CD14-positive monocyte (primary cell): ENCODE measurements around the gene C5orf58. TPM values are rescaled to one million over a fixed set of nuclear protein-coding genes. Genes with fewer than 3 reads are reported as not detected.
A peak's percentile ranks its signal among the peaks of the same experiment; 100 is the strongest.

Experiments
- DNase-seq, 3 donors: peaks; one replicate each; pipeline ENCODE4 v3.0.0-alpha.2; 2011 to 2022
- H2AFZ ChIP-seq: 2 replicates; pipeline ENCODE4 v1.6.0; 2012; ENCODE audit warnings: mild to moderate bottlenecking, low read depth, low read length, inconsistent platforms; ENCODE audit not compliant: insufficient read depth, poor library complexity, severe bottlenecking
- H3K27ac ChIP-seq, 2 donors: 1 replicate in 1 of 2; 2 replicates in 1 of 2; pipeline ENCODE4 v1.5.1; 2012 to 2013; ENCODE audit warnings: low read length in 2 of 2, control low read depth in 1 of 2, inconsistent platforms in 1 of 2, low read depth in 1 of 2, mild to moderate bottlenecking in 1 of 2
- H3K27me3 ChIP-seq, 2 donors: one replicate each; pipeline versions ENCODE4 v1.6.0 to v1.6.1; 2011 to 2013; ENCODE audit warnings: low read length in 2 of 2; ENCODE audit not compliant: control insufficient read depth in 2 of 2, insufficient read depth in 2 of 2
- H3K36me3 ChIP-seq, 2 donors: replicated peaks in 1 of 2; 1 replicate in 1 of 2; 2 replicates in 1 of 2; pipeline versions ENCODE4 v1.5.1 to v1.6.1; 2012 to 2013; ENCODE audit warnings: low read length in 2 of 2, control low read depth in 1 of 2, inconsistent platforms in 1 of 2, mild to moderate bottlenecking in 1 of 2; ENCODE audit not compliant: insufficient read depth in 2 of 2, control insufficient read depth in 1 of 2
- H3K4me1 ChIP-seq, 2 donors: 1 replicate in 1 of 2; 2 replicates in 1 of 2; pipeline versions ENCODE4 v1.5.1 to v1.6.1; 2012 to 2013; ENCODE audit warnings: low read length in 2 of 2, control low read depth in 1 of 2, inconsistent platforms in 1 of 2, mild to moderate bottlenecking in 1 of 2, moderate library complexity in 1 of 2; ENCODE audit not compliant: insufficient read depth in 2 of 2, control insufficient read depth in 1 of 2
- H3K4me2 ChIP-seq: replicated peaks from 2 replicates; pipeline ENCODE3; 2012; ENCODE audit warnings: low read length, moderate library complexity, mild to moderate bottlenecking; ENCODE audit not compliant: poor library complexity, severe bottlenecking; ENCODE audit errors: extremely low read depth
- H3K4me3 ChIP-seq, 3 experiments: fragments of 200-600 bp in 1 of 3; sonication (generic) in 1 of 3; replicated peaks in 1 of 3; 1 replicate in 2 of 3; 2 replicates in 1 of 3; pipeline ENCODE4 v1.5.1; 2011 to 2013; ENCODE audit warnings: low read length in 3 of 3, mild to moderate bottlenecking in 3 of 3, control low read depth in 2 of 3, low read depth in 2 of 3, inconsistent platforms in 1 of 3, moderate library complexity in 1 of 3
- H3K79me2 ChIP-seq: 2 replicates; pipeline ENCODE4 v1.6.0; 2012; ENCODE audit warnings: mild to moderate bottlenecking, control low read depth, inconsistent platforms, low read length, moderate library complexity; ENCODE audit not compliant: insufficient read depth
- H3K9ac ChIP-seq: 2 replicates; pipeline ENCODE4 v1.6.0; 2017; ENCODE audit warnings: low read length, mild to moderate bottlenecking; ENCODE audit not compliant: insufficient read depth, poor library complexity, severe bottlenecking
- H3K9me3 ChIP-seq, 2 donors: replicated peaks in 1 of 2; 1 replicate in 1 of 2; 2 replicates in 1 of 2; pipeline versions ENCODE4 v1.5.1 to v1.6.1; 2012 to 2013; ENCODE audit warnings: low read length in 2 of 2, control low read depth in 1 of 2; ENCODE audit not compliant: control insufficient read depth in 1 of 2, insufficient read depth in 1 of 2
- H4K20me1 ChIP-seq: 2 replicates; pipeline ENCODE4 v1.6.0; 2012; ENCODE audit warnings: mild to moderate bottlenecking, low read length, control low read depth, moderate library complexity; ENCODE audit not compliant: insufficient read depth
- H3K27ac Mint-ChIP-seq, 7 donors: one replicate each; pipeline ENCODE4 v1.8.0; 2020; ENCODE audit warnings: mild to moderate bottlenecking in 7 of 7, mixed read lengths in 7 of 7, moderate library complexity in 6 of 7, inconsistent platforms in 2 of 7
- H3K27me3 Mint-ChIP-seq, 3 donors: one replicate each; pipeline ENCODE4 v1.8.0; 2021 to 2022; ENCODE audit warnings: low read depth in 3 of 3, mild to moderate bottlenecking in 3 of 3, mixed read lengths in 3 of 3, moderate library complexity in 3 of 3, inconsistent platforms in 1 of 3
- H3K36me3 Mint-ChIP-seq, 2 donors: one replicate each; pipeline ENCODE4 v1.8.0; 2020; ENCODE audit warnings: mixed read lengths in 2 of 2, inconsistent platforms in 1 of 2, mild to moderate bottlenecking in 1 of 2
- H3K4me1 Mint-ChIP-seq: one replicate; pipeline ENCODE4 v1.8.0; 2020; ENCODE audit warnings: mild to moderate bottlenecking, mixed read lengths
- H3K4me3 Mint-ChIP-seq, 2 donors: one replicate each; pipeline ENCODE4 v1.8.0; 2020; ENCODE audit warnings: mild to moderate bottlenecking in 2 of 2, mixed read lengths in 2 of 2, moderate library complexity in 1 of 2
- H3K9me3 Mint-ChIP-seq, 7 donors: one replicate each; pipeline ENCODE4 v1.8.0; 2020 to 2022; ENCODE audit warnings: mixed read lengths in 7 of 7, mild to moderate bottlenecking in 6 of 7, moderate library complexity in 6 of 7, inconsistent platforms in 2 of 7
- WGBS: methylation state at CpG from one replicate; pipeline ENCODE4 v1.1.5; 2013; ENCODE audit warnings: missing lambda C conversion rate; ENCODE audit not compliant: insufficient coverage; 5-methylcytosine and 5-hydroxymethylcytosine counted together
- intact Hi-C, 2 donors: fragments of 100-400 bp; cut with micrococcal nuclease; formaldehyde crosslinking; loops; one replicate each; pipeline versions ENCODE4 v1.15.0 to v1.15.1; 2023
- polyA plus RNA-seq, 3 donors: library from polyadenylated mRNA; depleted of rRNA in 1 of 3; unstranded in 2 of 3; stranded (reverse) in 1 of 3; fragments of 300-500 nt in 2 of 3; fragments of >200 nt in 1 of 3; fragmentation: Illumina TruSeq in 2 of 3; gene quantifications; 1 replicate in 2 of 3; 2 replicates in 1 of 3; pipeline ENCODE4 v1.2.3, GENCODE V29; 2012 to 2021
- TF ChIP-seq, protein P1 (sequence below): fragments of 200-600 bp; IDR thresholded peaks from one replicate; pipeline ENCODE4 v1.8.0; 2022; ENCODE audit warnings: antibody characterized with exemption, mild to moderate bottlenecking

Gene C5orf58
- polyA plus RNA-seq, 3 donors: 0.46 TPM; not detected in 2

- Mint-ChIP-seq H3K27me3 (peaks cover 0 to 4% (median 2%) of the 10 kb centered on the region in 3 donors), H3K4me3 (no peak overlapping the region), H3K4me1 (peaks cover 97% of the 10 kb centered on the region), H3K36me3 (peaks cover 94 to 98% of the 10 kb centered on the region in 2 donors), H3K27ac (peak overlapping the region; percentile 87 to 100 (median 92)), H3K9me3 (peaks cover 0 to 2% (median 0%) of the 10 kb centered on the region in 7 donors)
- Histone ChIP-seq H3K36me3 (peaks cover 77 to 88% of the 10 kb centered on the region in 2 donors), H3K4me1 (peaks cover 86 to 99% of the 10 kb centered on the region in 2 donors), H3K27ac (peak overlapping the region; percentile 66 to 74), H3K9ac (no peak overlapping the region), H3K4me2 (peak overlapping the region; percentile 49), H2AFZ (no peak overlapping the region), H3K79me2 (peaks cover 90% of the 10 kb centered on the region), H3K27me3 (no peaks in the 10 kb centered on the region), H3K9me3 (no peaks in the 10 kb centered on the region), H4K20me1 (peaks cover 99% of the 10 kb centered on the region), H3K4me3 (peak overlapping the region in 1 of 3 experiments; percentile 26)
- TF ChIP-seq, protein P1, sequence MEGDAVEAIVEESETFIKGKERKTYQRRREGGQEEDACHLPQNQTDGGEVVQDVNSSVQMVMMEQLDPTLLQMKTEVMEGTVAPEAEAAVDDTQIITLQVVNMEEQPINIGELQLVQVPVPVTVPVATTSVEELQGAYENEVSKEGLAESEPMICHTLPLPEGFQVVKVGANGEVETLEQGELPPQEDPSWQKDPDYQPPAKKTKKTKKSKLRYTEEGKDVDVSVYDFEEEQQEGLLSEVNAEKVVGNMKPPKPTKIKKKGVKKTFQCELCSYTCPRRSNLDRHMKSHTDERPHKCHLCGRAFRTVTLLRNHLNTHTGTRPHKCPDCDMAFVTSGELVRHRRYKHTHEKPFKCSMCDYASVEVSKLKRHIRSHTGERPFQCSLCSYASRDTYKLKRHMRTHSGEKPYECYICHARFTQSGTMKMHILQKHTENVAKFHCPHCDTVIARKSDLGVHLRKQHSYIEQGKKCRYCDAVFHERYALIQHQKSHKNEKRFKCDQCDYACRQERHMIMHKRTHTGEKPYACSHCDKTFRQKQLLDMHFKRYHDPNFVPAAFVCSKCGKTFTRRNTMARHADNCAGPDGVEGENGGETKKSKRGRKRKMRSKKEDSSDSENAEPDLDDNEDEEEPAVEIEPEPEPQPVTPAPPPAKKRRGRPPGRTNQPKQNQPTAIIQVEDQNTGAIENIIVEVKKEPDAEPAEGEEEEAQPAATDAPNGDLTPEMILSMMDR: no peak
- DNase-seq: no peak
- WGBS: 0% methylated on average over 1 of the region's 3 CpGs
- intact Hi-C loops: loop anchor here (5.0 kb wide), 2 partner anchors 42 to 52 kb away; no protein-coding TSS in a partner anchor
Measured at GRCh38 chr5:170290498-170290897, 57.7 kb downstream of the C5orf58 start.

- H3K4me1 Mint-ChIP-seq: peaks cover 84% of the 10 kb centered on the region
- peak overlapping the region; percentile 89 to 100 (median 93) for H3K27ac Mint-ChIP-seq
- TF ChIP-seq, protein P1: no peak
- H3K9me3 Mint-ChIP-seq: peaks cover 0 to 4% (median 0%) of the 10 kb centered on the region in 7 donors
- Histone ChIP-seq H3K4me2 (peak overlapping the region; percentile 87), H3K4me1 (peaks cover 84 to 87% of the 10 kb centered on the region in 2 donors), H3K9me3 (no peaks in the 10 kb centered on the region), H2AFZ (no peak overlapping the region), H3K36me3 (peaks cover 58 to 70% of the 10 kb centered on the region in 2 donors), H3K79me2 (peaks cover 91% of the 10 kb centered on the region), H3K27me3 (no peaks in the 10 kb centered on the region), H3K4me3 (peak overlapping the region in 1 of 3 experiments; percentile 93), H4K20me1 (peaks cover 99% of the 10 kb centered on the region), H3K27ac (peak overlapping the region; percentile 66 to 95), H3K9ac (no peak overlapping the region)
- peak overlapping the region; percentile 99 to 100 for H3K4me3 Mint-ChIP-seq
- peaks cover 0 to 4% (median 2%) of the 10 kb centered on the region in 3 donors for H3K27me3 Mint-ChIP-seq
- no peak for DNase-seq
- peaks cover 79 to 91% of the 10 kb centered on the region in 2 donors for H3K36me3 Mint-ChIP-seq
- intact Hi-C loops: loop anchor here (5.0 kb wide), 2 partner anchors 40 to 50 kb away; no protein-coding TSS in a partner anchor
- 92% methylated on average over 2 of the region's 4 CpGs for WGBS
Measured at GRCh38 chr5:170292179-170293104, 59.7 kb downstream of the C5orf58 start.
